Heart left ventricle (tissue), 13 donors: Measurements from ENCODE around the gene FAM32A.

Experiments
- CTCF ChIP-seq, 12 donors: fragments of 200-600 bp; sonication (generic) in 4 of 12; IDR thresholded peaks; one replicate each; pipeline versions ENCODE4 v1.5.0 to v1.8.0; 2018 to 2022; ENCODE audit warnings: antibody characterized with exemption in 12 of 12, mild to moderate bottlenecking in 5 of 12
- POLR2A ChIP-seq, 2 donors: fragments of 450-650 bp; IDR thresholded peaks; one replicate each; pipeline ENCODE4 v1.6.1; 2017; ENCODE audit warnings: antibody characterized with exemption in 2 of 2, mild to moderate bottlenecking in 2 of 2, moderate library complexity in 2 of 2
- donor health status: ischemic (EF 13 %, LVEDD 7.1; RV severe dilation, severe dysfunction).
- donor health status: DM: no; HTN: yes; CAD: no.
- donor health status: DM: no; HTN: no; CAD: no.
- donor health status: ischemic (EF 25% LVEDD 6.9; RV normal size, moderate dysfunction).
- donor health status: ischemic (EF 25% LVEDD 5.7; RV mildly dilated, moderate dysfunction).
- donor health status: ischemic (EF 35%, LVEDD 5.7; RV mildly dilated, moderate dysfunction).
- donor health status: nonischemic (EF 11% LVEDD 7.7; RV severe dilation, severe dysfunction).
- donor health status: DM: yes; HTN: yes; CAD: no.
- donor health status: PGD.
- donor health status: ischemic (EF 29% LVEDD 5.4; RV normal size, mild dysfunction).
- donor health status: nonischemic (EF 23%, LVEDD 6.1; RV moderate dilation, normal function).

- TF ChIP-seq CTCF (IDR thresholded peaks at IDR 0.05) (no peak), POLR2A (IDR thresholded peaks at IDR 0.05) (no peak)
Measured at GRCh38 chr19:16164222-16164890, 20.9 kb upstream of the FAM32A start.
